T-helper 17 cell (primary cell): ENCODE data around the gene MAGI2. TPM values are rescaled to one million over a fixed set of nuclear protein-coding genes. Genes with fewer than 3 reads are reported as not detected.

Experiments used
- ATAC-seq: fragments of 150-1000 bp; cut with Tn5 transposase; 2 replicates; pipeline ENCODE4 v1.10.0; 2021; ENCODE audit warnings: mild to moderate bottlenecking, moderate library complexity
- DNase-seq, 3 donors: peaks; one replicate each; pipeline versions ENCODE4 v3.0.0 to v3.0.0-alpha.2; 2020 to 2021
- H3K9me3 ChIP-seq: one replicate; pipeline ENCODE4 v1.7.0; 2013; ENCODE audit warnings: low read length, mild to moderate bottlenecking; ENCODE audit not compliant: control insufficient read depth, poor library complexity, severe bottlenecking
- H3K27ac Mint-ChIP-seq: one replicate; pipeline ENCODE4 v1.8.0; 2022; ENCODE audit warnings: mild to moderate bottlenecking, moderate library complexity, mixed read lengths
- H3K27me3 Mint-ChIP-seq: one replicate; pipeline ENCODE4 v1.8.0; 2022; ENCODE audit warnings: mixed read lengths
- H3K36me3 Mint-ChIP-seq: one replicate; pipeline ENCODE4 v1.8.0; 2022; ENCODE audit warnings: low read depth, mixed read lengths
- H3K4me1 Mint-ChIP-seq: one replicate; pipeline ENCODE4 v1.8.0; 2022; ENCODE audit warnings: mild to moderate bottlenecking, mixed read lengths
- H3K4me3 Mint-ChIP-seq: one replicate; pipeline ENCODE4 v1.8.0; 2022; ENCODE audit warnings: mild to moderate bottlenecking, moderate library complexity, mixed read lengths
- total RNA-seq, 4 donors: library from RNA in 2 of 4; stranded (reverse) in 2 of 4; gene quantifications; one replicate each; pipeline ENCODE4 v1.2.3 and lab custom pipeline; 2022 to 2026

MAGI2 gene
- total RNA-seq, 2 donors from 2014 or later, result 0.73 TPM; not detected in 1

GRCh38 chr7:78215199-78215598, 1238.3 kb downstream of the MAGI2 start:
- ATAC-seq (no peak), DNase-seq (no peak)
- Mint-ChIP-seq H3K4me3 (no peak overlapping the region), H3K4me1 (no peaks in the 10 kb centered on the region), H3K36me3 (no peaks in the 10 kb centered on the region), H3K27me3 (peaks cover 25% of the 10 kb centered on the region), H3K27ac (no peak overlapping the region)
- H3K9me3 ChIP-seq, result no peaks in the 10 kb centered on the region

GRCh38 chr7:78213402-78213801, 1240.1 kb downstream of the MAGI2 start:
- ATAC-seq, result no peak
- Mint-ChIP-seq H3K36me3 (no peaks in the 10 kb centered on the region), H3K4me1 (no peaks in the 10 kb centered on the region), H3K4me3 (no peak overlapping the region), H3K27ac (no peak overlapping the region), H3K27me3 (peaks cover 25% of the 10 kb centered on the region)
- H3K9me3 ChIP-seq, result no peaks in the 10 kb centered on the region
- no peak for DNase-seq

DNA sequence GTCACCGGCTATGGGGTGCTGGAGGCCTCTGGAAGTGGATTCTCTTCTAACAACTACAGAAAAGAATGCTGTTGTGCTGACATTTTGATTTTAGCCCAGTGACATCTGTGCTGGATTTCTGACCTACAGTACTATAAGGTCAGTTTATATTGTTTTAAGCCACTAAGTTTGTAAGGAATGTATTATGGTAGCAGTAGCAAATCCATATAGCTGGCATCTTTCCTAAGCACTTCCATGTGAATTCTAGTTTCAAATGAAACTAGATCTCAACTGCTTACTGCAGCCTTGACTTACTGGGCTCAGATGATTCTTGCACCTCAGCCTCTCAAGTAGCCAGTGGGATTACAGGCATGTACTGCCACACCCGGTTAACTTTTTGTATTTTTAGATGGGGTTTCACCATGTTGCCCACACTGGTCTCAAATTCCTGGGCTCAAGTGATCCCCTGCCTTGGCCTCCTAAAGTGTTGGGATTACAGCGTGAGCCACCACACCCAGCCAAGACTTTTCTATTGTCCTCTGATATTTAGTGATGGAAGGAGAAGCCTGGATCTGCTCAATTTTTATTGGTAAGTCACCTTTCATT, 1240.9 kb downstream of the MAGI2 start:
- ATAC-seq, result no peak
- H3K27me3 Mint-ChIP-seq, result peaks cover 24% of the 10 kb centered on the region

GRCh38 chr7:78207269-78207668, 1246.2 kb downstream of the MAGI2 start:
- ATAC-seq (no peak), DNase-seq (no peak)
- Mint-ChIP-seq H3K27me3 (no peaks in the 10 kb centered on the region), H3K4me3 (no peak overlapping the region), H3K27ac (no peak overlapping the region), H3K36me3 (peaks cover 2% of the 10 kb centered on the region), H3K4me1 (no peaks in the 10 kb centered on the region)
- no peaks in the 10 kb centered on the region for H3K9me3 ChIP-seq

More for the DNA sequence above, 1240.9 kb downstream of the MAGI2 start:
- no peak for DNase-seq
- Mint-ChIP-seq H3K4me1 (no peaks in the 10 kb centered on the region), H3K36me3 (peaks cover 2% of the 10 kb centered on the region), H3K4me3 (no peak overlapping the region), H3K27ac (no peak overlapping the region)
- no peaks in the 10 kb centered on the region for H3K9me3 ChIP-seq

GRCh38 chr7:78206769-78207168, 1246.7 kb downstream of the MAGI2 start:
- ATAC-seq (no peak), DNase-seq (no peak)
- no peaks in the 10 kb centered on the region for H3K27me3 Mint-ChIP-seq
- no peak overlapping the region for H3K4me3 Mint-ChIP-seq
- H3K27ac Mint-ChIP-seq, result no peak overlapping the region
- H3K9me3 ChIP-seq, result no peaks in the 10 kb centered on the region
- peaks cover 2% of the 10 kb centered on the region for H3K36me3 Mint-ChIP-seq
- H3K4me1 Mint-ChIP-seq, result no peaks in the 10 kb centered on the region

- Mint-ChIP-seq H3K4me1 (no peaks in the 10 kb centered on the region), H3K27me3 (peaks cover 7% of the 10 kb centered on the region), H3K36me3 (no peaks in the 10 kb centered on the region), H3K4me3 (no peak overlapping the region), H3K27ac (no peak overlapping the region)
- ATAC-seq (no peak), DNase-seq (no peak)
- no peaks in the 10 kb centered on the region for H3K9me3 ChIP-seq
These were observed 1250.3 kb downstream of the MAGI2 start for GRCh38 chr7:78203042-78203720.

DNA sequence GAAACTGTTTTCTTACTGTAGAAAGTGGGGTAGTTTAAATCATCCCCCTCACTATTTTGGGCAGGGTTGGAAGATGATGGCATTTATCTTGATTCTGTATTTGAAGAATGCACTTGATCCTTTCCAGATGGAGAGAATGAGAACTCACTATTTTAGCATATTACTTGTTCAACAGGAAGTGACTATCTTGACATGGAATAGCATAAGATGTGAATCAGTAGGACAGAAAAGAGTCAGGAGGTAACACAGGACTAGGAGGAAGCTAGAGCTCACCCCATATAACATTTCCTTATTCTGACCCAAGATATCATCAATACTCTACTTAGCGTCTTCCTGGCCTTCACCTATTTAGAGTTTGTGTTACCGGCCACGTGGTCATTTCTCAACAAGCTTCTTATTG, 1254.7 kb downstream of the MAGI2 start:
- peaks cover 13% of the 10 kb centered on the region for H3K27me3 Mint-ChIP-seq
- peaks cover 5% of the 10 kb centered on the region for H3K9me3 ChIP-seq
- H3K36me3 Mint-ChIP-seq, result no peaks in the 10 kb centered on the region
- H3K4me3 Mint-ChIP-seq, result no peak overlapping the region
- ATAC-seq, result no peak
- H3K27ac Mint-ChIP-seq, result no peak overlapping the region
- DNase-seq, result no peak
- no peaks in the 10 kb centered on the region for H3K4me1 Mint-ChIP-seq

GRCh38 chr7:78197447-78197846, 1256.0 kb downstream of the MAGI2 start:
- H3K27me3 Mint-ChIP-seq, result peaks cover 26% of the 10 kb centered on the region
- no peak overlapping the region for H3K4me3 Mint-ChIP-seq
- H3K4me1 Mint-ChIP-seq, result no peaks in the 10 kb centered on the region
- ATAC-seq, result no peak
- no peak for DNase-seq
- H3K9me3 ChIP-seq, result peaks cover 5% of the 10 kb centered on the region
- H3K27ac Mint-ChIP-seq, result no peak overlapping the region
- no peaks in the 10 kb centered on the region for H3K36me3 Mint-ChIP-seq

- no peaks in the 10 kb centered on the region for H3K4me1 Mint-ChIP-seq
- H3K36me3 Mint-ChIP-seq, result no peaks in the 10 kb centered on the region
- peaks cover 5% of the 10 kb centered on the region for H3K9me3 ChIP-seq
- ATAC-seq, result no peak
- no peak overlapping the region for H3K27ac Mint-ChIP-seq
- H3K4me3 Mint-ChIP-seq, result no peak overlapping the region
- peaks cover 42% of the 10 kb centered on the region for H3K27me3 Mint-ChIP-seq
- DNase-seq, result no peak
These were observed 1258.2 kb downstream of the MAGI2 start for GRCh38 chr7:78195281-78195680.

GRCh38 chr7:78194611-78195010, 1258.9 kb downstream of the MAGI2 start:
- no peaks in the 10 kb centered on the region for H3K4me1 Mint-ChIP-seq
- DNase-seq, result no peak
- no peak for ATAC-seq
- H3K4me3 Mint-ChIP-seq, result no peak overlapping the region
- peaks cover 5% of the 10 kb centered on the region for H3K9me3 ChIP-seq
- H3K27me3 Mint-ChIP-seq, result peaks cover 42% of the 10 kb centered on the region
- H3K36me3 Mint-ChIP-seq, result no peaks in the 10 kb centered on the region
- H3K27ac Mint-ChIP-seq, result no peak overlapping the region

DNA sequence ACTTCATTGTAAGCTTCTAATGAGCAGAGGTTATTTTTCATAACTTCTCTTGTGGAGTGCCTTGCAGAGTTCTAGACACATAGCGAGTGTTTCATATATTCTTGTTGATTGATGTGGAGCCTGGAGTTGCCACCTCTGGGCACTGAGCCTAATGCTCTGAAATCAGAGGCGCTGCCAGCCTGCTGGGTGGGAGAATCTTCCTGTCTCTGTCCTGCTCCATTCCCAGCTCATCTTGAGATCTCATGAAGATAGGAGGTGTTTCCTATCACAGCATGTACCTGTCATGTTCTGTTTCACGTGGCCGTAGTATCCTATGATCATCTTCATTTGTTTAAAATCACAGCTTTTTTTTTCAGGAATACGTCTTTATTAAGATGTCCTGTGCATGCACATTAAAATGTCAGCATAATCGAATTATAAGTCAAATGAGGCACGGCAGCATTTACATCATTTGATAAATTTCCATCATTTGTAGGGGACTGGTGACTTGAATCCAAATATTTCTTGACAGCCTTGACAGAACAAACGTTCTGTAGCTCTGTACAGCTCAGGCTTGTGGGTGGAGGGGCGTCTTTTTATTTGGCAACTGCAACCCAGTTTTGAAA, 1261.9 kb downstream of the MAGI2 start:
- Mint-ChIP-seq H3K36me3 (no peaks in the 10 kb centered on the region), H3K4me1 (no peaks in the 10 kb centered on the region), H3K27me3 (peaks cover 30% of the 10 kb centered on the region), H3K4me3 (no peak overlapping the region), H3K27ac (no peak overlapping the region)
- DNase-seq (no peak), ATAC-seq (no peak)
- H3K9me3 ChIP-seq, result peaks cover 5% of the 10 kb centered on the region

- Mint-ChIP-seq H3K4me3 (no peak overlapping the region), H3K4me1 (no peaks in the 10 kb centered on the region), H3K27me3 (peaks cover 30% of the 10 kb centered on the region), H3K36me3 (no peaks in the 10 kb centered on the region), H3K27ac (no peak overlapping the region)
- ATAC-seq, result no peak
- DNase-seq, result no peak
- no peaks in the 10 kb centered on the region for H3K9me3 ChIP-seq
These were observed 1263.7 kb downstream of the MAGI2 start for GRCh38 chr7:78189762-78190161.

- no peaks in the 10 kb centered on the region for H3K9me3 ChIP-seq
- DNase-seq (no peak), ATAC-seq (no peak)
- Mint-ChIP-seq H3K4me1 (no peaks in the 10 kb centered on the region), H3K27me3 (peaks cover 17% of the 10 kb centered on the region), H3K27ac (no peak overlapping the region), H3K36me3 (no peaks in the 10 kb centered on the region), H3K4me3 (no peak overlapping the region)
These were observed 1268.2 kb downstream of the MAGI2 start for GRCh38 chr7:78185149-78185745.
